DND-41 (cell line): Measurements from ENCODE around the gene C1orf210.

ENCODE experiments used
- CTCF ChIP-seq: IDR thresholded peaks from 2 replicates; pipeline ENCODE4 v1.5.1; 2012; ENCODE audit warnings: borderline replicate concordance, low read length, moderate library complexity, mild to moderate bottlenecking; ENCODE audit not compliant: poor library complexity, severe bottlenecking; ENCODE audit errors: extremely low read depth
- EZH2 ChIP-seq: IDR thresholded peaks from 3 replicates; pipeline ENCODE4 v1.6.1; 2012; ENCODE audit warnings: borderline replicate concordance, low read depth, mild to moderate bottlenecking, moderate library complexity, low read length, inconsistent platforms; ENCODE audit not compliant: severe bottlenecking

- TF ChIP-seq CTCF (no peak), EZH2 (no peak)
Measured at GRCh38 chr1:43309405-43310025, 24.1 kb upstream of the C1orf210 start.
